Central memory CD4-positive, alpha-beta T cell (primary cell): Measurements from ENCODE around the gene MAD1L1.

Source experiments
- DNase-seq: peaks from one replicate; pipeline ENCODE4 v3.0.0; 2022

The MAD1L1 gene

DNA sequence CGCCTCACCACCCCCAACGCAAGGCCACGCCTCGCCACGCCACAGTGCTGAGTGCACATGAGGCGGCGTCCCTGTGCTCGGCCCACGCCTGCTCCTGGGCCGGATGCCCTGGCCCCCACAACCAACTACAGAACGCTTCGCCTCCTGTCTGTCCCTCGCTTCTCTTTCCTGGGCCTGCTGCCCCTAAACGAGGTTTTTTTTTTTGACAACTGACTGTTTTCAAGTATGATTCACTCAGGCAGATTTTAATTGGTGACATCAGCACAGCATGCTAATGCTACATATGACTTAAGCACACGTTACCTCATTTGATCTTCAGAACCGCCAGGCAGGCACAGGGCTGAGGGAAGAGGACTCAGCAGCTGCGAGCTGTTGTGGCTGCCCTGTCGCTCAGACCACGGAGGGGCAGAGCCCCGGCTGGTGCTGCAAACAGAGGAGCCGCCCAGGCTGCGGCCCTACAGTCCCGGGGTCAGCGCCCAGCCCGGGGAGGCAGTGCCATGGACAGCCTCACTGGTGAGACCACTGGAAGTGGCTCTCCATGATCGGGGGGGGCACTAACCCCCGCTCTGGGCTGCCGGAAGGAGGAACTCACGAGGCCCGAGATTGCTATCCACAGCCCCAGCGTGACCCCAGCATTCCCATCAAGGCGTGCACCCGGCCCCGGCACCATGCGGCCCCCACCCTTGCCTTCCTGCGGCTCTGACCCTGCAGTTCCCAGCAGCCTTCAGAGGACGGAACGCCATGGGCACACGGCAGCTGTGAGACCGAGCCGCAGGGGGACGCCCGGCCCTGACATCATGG lies 212.8 kb downstream of the MAD1L1 start:
- DNase-seq = peak; percentile 41

- DNase-seq = no peak
Measured at GRCh38 chr7:2019461-2019710, 213.4 kb downstream of the MAD1L1 start.

- DNase-seq = no peak
Measured at GRCh38 chr7:2018569-2019460, 213.9 kb downstream of the MAD1L1 start.

- no peak for DNase-seq
Measured at GRCh38 chr7:2017914-2018568, 214.7 kb downstream of the MAD1L1 start.

- DNase-seq = no peak
Measured at GRCh38 chr7:2017481-2017891, 215.3 kb downstream of the MAD1L1 start.

DNA sequence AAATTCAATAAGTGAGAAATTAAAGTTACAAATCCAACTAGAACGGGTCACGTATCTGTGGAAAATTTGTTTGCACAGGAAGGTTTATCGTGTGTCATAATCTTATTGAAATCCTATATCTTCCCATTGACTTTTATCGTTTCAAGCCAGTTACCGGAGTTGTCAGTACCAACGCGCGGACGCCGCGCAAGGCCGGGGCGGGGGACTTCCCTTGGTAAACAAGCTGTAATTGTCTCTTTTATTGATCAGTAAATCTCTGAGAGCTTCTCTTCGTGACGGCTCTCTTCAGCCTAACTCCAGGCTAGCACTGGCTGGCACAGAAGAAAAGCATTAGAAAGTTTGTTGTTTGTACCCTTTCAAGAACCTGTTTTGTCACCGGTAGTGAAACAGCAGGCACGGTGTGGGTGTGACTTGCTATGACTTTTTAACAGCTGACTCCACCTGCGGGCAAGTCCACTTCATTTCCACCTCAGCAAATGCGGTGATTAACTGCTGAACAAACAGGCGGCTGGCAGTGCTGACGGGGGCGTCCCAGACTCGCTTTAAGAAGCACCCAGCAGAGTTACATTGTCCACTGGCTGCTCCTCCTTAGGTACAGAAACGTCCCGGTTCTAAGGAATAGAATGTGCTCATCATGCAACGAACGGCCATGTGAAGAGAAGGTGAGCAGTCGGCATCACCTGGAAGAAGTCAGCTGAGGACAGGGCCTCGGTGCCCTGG lies 215.8 kb downstream of the MAD1L1 start:
- DNase-seq = no peak

DNA sequence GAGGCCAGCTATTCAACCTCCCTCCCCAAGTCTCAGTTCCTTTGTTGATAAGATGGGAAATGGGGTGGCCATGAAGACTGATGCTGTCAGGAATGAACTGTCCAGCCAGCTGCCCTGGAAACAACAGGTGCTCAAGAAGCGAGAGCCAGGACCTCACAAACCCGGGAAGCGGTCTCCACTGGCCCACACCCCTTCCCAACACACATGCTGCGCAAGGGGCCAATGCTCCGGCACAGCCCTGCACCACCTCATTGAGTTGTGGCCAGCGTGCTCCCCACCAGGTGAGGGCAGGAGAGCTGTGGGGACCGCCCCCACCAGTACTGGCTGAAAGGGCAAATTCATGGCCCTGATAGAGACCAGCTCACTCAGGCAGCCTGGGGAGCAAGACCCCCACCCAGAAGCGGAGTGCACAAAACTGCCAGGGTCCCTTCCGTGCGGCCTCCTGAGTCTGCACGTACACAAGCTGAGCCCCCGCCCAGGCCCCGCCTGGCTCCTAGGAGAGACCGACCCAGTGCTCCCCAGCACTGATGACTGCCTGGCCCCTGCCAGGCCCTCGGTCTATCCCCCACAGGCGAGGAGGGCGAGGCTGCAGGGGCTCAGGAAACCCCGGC lies 216.6 kb downstream of the MAD1L1 start:
- no peak for DNase-seq

- DNase-seq = no peak
Measured at GRCh38 chr7:2015251-2015871, 217.4 kb downstream of the MAD1L1 start.

- no peak for DNase-seq
Measured at GRCh38 chr7:2014391-2015241, 218.1 kb downstream of the MAD1L1 start.

DNA sequence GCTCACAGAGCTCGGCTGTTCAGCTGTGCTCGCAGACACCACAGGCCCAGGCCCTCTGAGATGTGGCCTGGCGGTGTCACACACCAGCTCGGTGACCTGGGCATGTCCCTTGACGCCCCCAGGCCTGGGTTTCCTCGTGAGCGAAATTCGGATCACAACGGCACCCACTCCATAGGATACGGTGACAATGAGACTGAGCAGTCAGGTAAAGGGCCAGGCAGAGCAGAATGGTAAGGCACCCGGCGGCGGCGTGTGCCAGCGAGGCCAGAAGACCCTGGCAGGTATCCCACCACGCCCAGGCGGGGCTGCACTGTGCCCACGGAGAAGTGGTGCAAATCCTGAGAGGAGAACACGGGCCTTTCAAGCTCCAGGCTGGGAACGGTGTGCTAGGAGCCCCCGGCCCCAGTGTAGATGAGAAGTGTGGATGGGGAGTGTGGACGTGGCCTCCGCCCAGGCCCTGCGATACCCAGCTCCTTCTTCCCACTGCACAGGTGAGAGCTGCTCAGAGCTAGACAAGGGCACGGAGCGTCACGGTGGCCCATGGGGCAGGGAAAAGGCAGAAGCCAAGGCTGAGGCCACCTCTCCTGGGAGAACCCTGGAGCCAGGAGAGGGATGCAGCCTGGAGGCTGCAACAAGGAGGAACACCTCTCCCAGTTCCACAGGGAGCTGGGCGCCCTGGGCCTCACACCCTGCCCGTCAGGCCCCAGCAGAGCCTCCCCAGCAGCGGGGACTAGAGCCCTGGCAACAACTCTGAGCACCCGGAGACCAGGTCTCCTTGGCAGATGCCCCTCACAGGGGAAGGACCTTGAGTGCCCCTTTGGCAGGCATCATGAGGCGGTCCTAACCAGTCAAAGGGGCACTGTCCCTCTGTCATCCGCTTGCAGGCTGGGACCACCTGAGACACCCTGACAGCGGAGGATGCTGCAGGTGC lies 219.1 kb downstream of the MAD1L1 start:
- no peak for DNase-seq

DNA sequence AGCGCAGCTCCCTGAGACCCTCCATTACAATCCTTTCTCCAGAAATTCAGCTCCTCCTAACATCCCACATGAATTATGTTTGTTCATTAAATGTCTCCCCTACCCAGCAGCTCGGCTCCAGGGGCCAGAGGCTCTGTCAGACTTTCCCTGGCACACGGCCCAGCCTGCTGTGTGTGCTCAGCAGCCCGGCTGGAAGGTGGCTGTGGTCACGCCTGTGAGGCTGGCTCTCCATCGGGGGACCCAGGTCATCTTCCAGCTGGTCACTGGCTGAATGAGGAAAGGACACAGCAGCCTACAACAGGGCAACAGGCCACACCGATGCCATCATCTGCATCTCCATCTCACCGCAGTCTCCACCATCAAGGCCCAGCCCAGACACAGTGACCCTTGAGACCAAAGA lies 219.8 kb downstream of the MAD1L1 start:
- DNase-seq = no peak

- no peak for DNase-seq
Measured at GRCh38 chr7:2012044-2012900, 220.5 kb downstream of the MAD1L1 start.

DNA sequence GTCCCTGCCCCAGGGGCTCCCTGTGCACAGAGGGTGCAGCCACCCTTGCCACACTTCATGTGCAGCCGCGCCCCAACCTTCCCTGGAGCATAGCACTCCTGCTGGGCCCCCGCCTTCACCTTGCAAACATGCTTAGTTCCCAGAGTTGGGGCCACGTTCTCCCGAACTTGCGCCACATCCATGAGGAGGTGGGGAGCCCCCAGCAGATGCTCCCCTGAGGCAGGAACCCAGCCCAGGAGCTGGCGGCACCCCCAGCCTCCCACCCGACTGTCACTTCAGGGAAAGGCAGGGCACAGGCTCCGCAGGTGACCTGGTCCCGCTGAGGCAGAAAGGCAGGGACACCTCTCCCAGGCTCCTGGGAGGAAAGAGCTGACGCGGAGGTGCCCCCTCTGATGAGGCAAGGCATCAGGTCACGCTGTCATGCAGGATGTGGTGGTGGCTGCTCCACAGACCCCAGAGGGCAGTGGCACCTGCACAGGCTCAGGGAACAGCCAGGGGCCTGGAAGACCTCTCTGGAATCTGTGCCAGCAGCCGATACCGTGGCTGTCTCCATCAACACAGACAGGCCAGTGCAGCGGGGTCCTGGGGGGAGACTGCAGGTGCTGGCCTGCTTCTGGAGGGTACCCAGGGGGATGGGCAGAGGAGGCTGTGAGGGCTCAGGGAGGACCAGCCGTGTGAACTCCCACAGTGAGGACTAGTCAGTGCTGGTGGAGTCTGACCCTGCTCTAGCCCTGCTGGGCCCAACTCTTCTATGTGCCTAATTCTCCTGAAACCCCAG lies 221.3 kb downstream of the MAD1L1 start:
- no peak for DNase-seq

- DNase-seq = no peak
Measured at GRCh38 chr7:2010551-2011265, 222.0 kb downstream of the MAD1L1 start.

DNA sequence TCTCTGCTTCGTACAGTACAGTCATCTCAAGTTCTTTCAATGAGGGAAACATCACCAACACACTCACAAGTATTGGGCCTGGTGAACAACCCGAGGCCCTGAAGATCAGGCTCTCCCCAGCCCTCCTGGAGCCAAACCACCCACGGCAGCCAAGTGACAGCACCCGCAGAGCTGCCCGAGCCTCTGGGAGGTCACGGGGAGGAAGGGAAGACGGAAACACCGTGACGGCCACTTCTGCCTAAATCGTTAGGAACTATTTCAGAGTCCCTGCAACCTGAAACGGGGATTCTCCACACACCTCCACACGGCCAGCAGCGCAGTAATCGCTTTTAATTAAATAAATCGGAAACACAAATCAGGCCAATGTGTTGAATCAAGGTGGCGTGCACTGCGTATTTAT lies 222.6 kb downstream of the MAD1L1 start:
- no peak for DNase-seq

- no peak for DNase-seq
Measured at GRCh38 chr7:2009541-2010001, 223.2 kb downstream of the MAD1L1 start.

DNA sequence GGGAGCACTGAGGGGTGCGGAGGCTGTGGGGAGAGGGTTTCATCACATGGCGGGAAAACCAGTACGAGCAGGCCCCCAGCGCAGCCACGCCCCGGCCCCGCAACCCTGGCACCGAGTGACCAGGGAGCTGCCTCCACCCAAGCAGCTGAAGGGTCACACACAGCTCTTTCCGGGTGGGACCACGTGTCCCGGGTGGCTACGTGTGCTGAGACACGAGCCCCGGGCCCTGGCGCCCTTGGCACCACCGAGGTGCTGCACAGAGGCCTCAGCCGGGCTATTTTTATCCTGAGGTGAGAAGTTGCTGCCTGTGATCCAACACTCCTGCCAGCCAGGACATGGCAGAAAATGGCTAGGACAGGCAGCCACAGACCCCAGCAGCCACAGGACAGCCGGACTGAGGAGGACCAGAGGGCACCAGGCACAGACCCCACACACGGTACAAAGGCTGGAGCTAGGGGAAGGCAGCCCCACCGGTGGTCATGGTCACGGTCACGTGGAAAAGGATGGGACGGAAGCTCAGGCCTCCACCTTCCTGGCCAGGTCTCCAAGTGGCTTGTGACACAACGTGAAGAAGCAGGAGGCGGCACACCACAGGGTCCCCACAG lies 223.7 kb downstream of the MAD1L1 start:
- DNase-seq = no peak
